ENCODE results near the gene SYT1. TPM values are rescaled to one million over a fixed set of nuclear protein-coding genes. Genes with fewer than 3 reads are reported as not detected.

Gene SYT1
- total RNA-seq, 3 donors from 2014 or later (not counting 1 experiment from before 2014, with no cell fraction given), result not detected

DNA sequence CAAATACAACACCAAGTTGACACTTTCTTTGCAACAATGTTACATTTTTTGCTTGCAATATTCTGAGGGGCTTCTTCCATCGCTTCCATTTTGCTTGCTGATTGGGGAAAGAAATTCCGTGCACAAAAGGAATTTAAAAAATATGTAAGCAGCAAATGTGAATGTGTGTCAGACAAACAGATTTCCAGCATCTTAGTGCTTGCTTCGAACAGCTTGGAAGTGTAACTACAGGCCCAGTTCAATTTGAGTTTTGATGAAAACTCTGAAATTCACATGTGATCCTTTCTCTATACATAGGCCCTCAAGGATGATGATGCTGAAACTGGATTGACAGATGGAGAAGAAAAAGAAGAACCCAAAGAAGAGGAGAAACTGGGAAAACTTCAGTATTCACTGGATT lies 427.1 kb downstream of the SYT1 start:
- no peak overlapping the region for H3K4me3 ChIP-seq (ENCODE audit: low read length)
- no peak overlapping the region for H3K4me3 Mint-ChIP-seq
- H3K9me3 ChIP-seq (ENCODE audit: control insufficient read depth, insufficient read depth, low read length), result no peaks in the 10 kb centered on the region
- H3K27me3 Mint-ChIP-seq (ENCODE audit: low read depth in 2 of 2), result no peaks in the 10 kb centered on the region
- no peak for DNase-seq
- H3K4me1 ChIP-seq (ENCODE audit: control insufficient read depth, insufficient read depth, low read length), result no peaks in the 10 kb centered on the region
- TF ChIP-seq, protein P1, sequence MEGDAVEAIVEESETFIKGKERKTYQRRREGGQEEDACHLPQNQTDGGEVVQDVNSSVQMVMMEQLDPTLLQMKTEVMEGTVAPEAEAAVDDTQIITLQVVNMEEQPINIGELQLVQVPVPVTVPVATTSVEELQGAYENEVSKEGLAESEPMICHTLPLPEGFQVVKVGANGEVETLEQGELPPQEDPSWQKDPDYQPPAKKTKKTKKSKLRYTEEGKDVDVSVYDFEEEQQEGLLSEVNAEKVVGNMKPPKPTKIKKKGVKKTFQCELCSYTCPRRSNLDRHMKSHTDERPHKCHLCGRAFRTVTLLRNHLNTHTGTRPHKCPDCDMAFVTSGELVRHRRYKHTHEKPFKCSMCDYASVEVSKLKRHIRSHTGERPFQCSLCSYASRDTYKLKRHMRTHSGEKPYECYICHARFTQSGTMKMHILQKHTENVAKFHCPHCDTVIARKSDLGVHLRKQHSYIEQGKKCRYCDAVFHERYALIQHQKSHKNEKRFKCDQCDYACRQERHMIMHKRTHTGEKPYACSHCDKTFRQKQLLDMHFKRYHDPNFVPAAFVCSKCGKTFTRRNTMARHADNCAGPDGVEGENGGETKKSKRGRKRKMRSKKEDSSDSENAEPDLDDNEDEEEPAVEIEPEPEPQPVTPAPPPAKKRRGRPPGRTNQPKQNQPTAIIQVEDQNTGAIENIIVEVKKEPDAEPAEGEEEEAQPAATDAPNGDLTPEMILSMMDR (IDR thresholded peaks at IDR 0.05), result no peak
- no peak overlapping the region for H3K27ac Mint-ChIP-seq
- no peaks in the 10 kb centered on the region for H3K36me3 ChIP-seq (ENCODE audit: control insufficient read depth, insufficient read depth, low read length)
- no peaks in the 10 kb centered on the region for H3K36me3 Mint-ChIP-seq
- H3K27ac ChIP-seq (ENCODE audit: low read length), result no peak overlapping the region
- intact Hi-C loops (cut with micrococcal nuclease), result no loop called here
- H3K27me3 ChIP-seq (ENCODE audit: control insufficient read depth, insufficient read depth, low read length), result no peaks in the 10 kb centered on the region
- ATAC-seq, result no peak
- no peaks in the 10 kb centered on the region for H3K4me1 Mint-ChIP-seq
- peaks cover 3 to 6% of the 10 kb centered on the region in 2 donors for H3K9me3 Mint-ChIP-seq
- 90% methylated on average over 3 of the region's 3 CpGs for WGBS (ENCODE audit: insufficient coverage)

- DNase-seq, result no peak
- Histone ChIP-seq H3K4me1 (ENCODE audit: control insufficient read depth, insufficient read depth, low read length) (no peaks in the 10 kb centered on the region), H3K9me3 (ENCODE audit: control insufficient read depth, insufficient read depth, low read length) (no peaks in the 10 kb centered on the region), H3K27ac (ENCODE audit: low read length) (no peak overlapping the region), H3K4me3 (ENCODE audit: low read length) (no peak overlapping the region), H3K36me3 (ENCODE audit: control insufficient read depth, insufficient read depth, low read length) (no peaks in the 10 kb centered on the region), H3K27me3 (ENCODE audit: control insufficient read depth, insufficient read depth, low read length) (no peaks in the 10 kb centered on the region)
- Mint-ChIP-seq H3K4me3 (no peak overlapping the region), H3K27ac (no peak overlapping the region), H3K36me3 (no peaks in the 10 kb centered on the region), H3K4me1 (no peaks in the 10 kb centered on the region), H3K9me3 (peaks cover 0 to 4% of the 10 kb centered on the region in 2 donors), H3K27me3 (ENCODE audit: low read depth in 2 of 2) (no peaks in the 10 kb centered on the region)
- intact Hi-C loops (cut with micrococcal nuclease), result no loop called here
- ATAC-seq, result no peak
- 83% methylated on average over 1 of the region's 2 CpGs for WGBS (ENCODE audit: insufficient coverage)
- TF ChIP-seq, protein P1 (IDR thresholded peaks at IDR 0.05), result no peak
These were observed 430.0 kb downstream of the SYT1 start for GRCh38 chr12:79294590-79294989.

DNA sequence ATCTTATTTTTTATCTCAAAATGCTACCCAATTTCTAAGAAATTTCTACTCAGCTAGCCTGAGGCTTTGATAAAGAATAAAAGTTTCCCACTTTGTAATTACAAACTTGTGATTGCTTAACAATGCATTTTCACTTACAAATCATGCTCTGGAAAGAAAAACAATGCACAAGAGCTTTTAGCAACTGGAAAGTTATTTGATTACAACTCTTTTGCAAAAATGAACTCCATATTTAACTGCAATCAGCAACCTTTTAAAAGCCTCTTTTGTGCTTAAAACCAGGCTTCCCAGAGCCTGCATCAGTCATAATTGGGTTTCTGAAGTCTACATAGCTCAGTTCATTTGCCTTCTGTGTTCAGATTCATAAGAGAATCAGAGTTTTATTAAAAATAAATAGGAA lies 431.0 kb downstream of the SYT1 start:
- Mint-ChIP-seq H3K27ac (no peak overlapping the region), H3K4me3 (no peak overlapping the region), H3K27me3 (ENCODE audit: low read depth in 2 of 2) (no peaks in the 10 kb centered on the region), H3K4me1 (no peaks in the 10 kb centered on the region), H3K9me3 (peaks cover 0 to 2% of the 10 kb centered on the region in 2 donors), H3K36me3 (no peaks in the 10 kb centered on the region)
- Histone ChIP-seq H3K36me3 (ENCODE audit: control insufficient read depth, insufficient read depth, low read length) (no peaks in the 10 kb centered on the region), H3K27me3 (ENCODE audit: control insufficient read depth, insufficient read depth, low read length) (no peaks in the 10 kb centered on the region), H3K4me3 (ENCODE audit: low read length) (no peak overlapping the region), H3K4me1 (ENCODE audit: control insufficient read depth, insufficient read depth, low read length) (no peaks in the 10 kb centered on the region), H3K9me3 (ENCODE audit: control insufficient read depth, insufficient read depth, low read length) (no peaks in the 10 kb centered on the region), H3K27ac (ENCODE audit: low read length) (no peak overlapping the region)
- intact Hi-C loops (cut with micrococcal nuclease), result no loop called here
- DNase-seq, result no peak
- TF ChIP-seq, protein P1 (IDR thresholded peaks at IDR 0.05), result no peak
- no peak for ATAC-seq

DNA sequence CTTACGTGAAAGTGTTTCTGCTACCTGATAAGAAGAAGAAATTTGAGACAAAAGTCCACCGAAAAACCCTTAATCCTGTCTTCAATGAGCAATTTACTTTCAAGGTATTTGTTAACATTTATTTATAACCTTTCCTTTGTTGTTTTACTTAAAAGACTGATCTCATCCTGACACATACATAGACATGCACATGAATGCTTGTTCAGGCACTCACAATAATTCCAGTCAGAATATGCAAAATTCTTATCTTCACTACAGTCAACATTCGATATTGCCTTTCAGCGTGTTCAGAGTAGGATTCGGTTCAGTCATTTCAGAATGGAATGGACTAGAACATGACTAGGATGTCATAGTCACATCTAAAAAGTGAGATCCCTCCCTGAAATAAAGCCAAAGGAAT lies 431.6 kb downstream of the SYT1 start:
- no peak overlapping the region for H3K4me3 ChIP-seq (ENCODE audit: low read length)
- no peaks in the 10 kb centered on the region for H3K9me3 ChIP-seq (ENCODE audit: control insufficient read depth, insufficient read depth, low read length)
- no peaks in the 10 kb centered on the region for H3K36me3 ChIP-seq (ENCODE audit: control insufficient read depth, insufficient read depth, low read length)
- H3K4me1 ChIP-seq (ENCODE audit: control insufficient read depth, insufficient read depth, low read length), result no peaks in the 10 kb centered on the region
- TF ChIP-seq, protein P1 (IDR thresholded peaks at IDR 0.05), result no peak
- no peaks in the 10 kb centered on the region for H3K4me1 Mint-ChIP-seq
- no peaks in the 10 kb centered on the region for H3K27me3 ChIP-seq (ENCODE audit: control insufficient read depth, insufficient read depth, low read length)
- no peak for ATAC-seq
- peaks cover 0 to 2% of the 10 kb centered on the region in 2 donors for H3K9me3 Mint-ChIP-seq
- H3K27me3 Mint-ChIP-seq (ENCODE audit: low read depth in 2 of 2), result no peaks in the 10 kb centered on the region
- no peak overlapping the region for H3K27ac ChIP-seq (ENCODE audit: low read length)
- H3K27ac Mint-ChIP-seq, result no peak overlapping the region
- H3K4me3 Mint-ChIP-seq, result no peak overlapping the region
- DNase-seq, result no peak
- no peaks in the 10 kb centered on the region for H3K36me3 Mint-ChIP-seq
- 91% methylated on average over 5 of the region's 5 CpGs for WGBS (ENCODE audit: insufficient coverage)
- intact Hi-C loops (cut with micrococcal nuclease), result no loop called here

All from natural killer cell (primary cell).